Panc1 (cell line): ENCODE results near the gene GRIK4. TPM values are rescaled to one million over a fixed set of nuclear protein-coding genes. Genes with fewer than 3 reads are reported as not detected.

Experiments
- ATAC-seq: fragments of 200-7000 bp; cut with Tn5 transposase; 2 replicates; pipeline ENCODE4 v1.9.1; 2020; ENCODE audit warnings: mild to moderate bottlenecking, moderate library complexity
- BruUV-seq: library from RNA; stranded (reverse); fragments of 400-500 nt; replicated peaks from 2 replicates; lab custom pipeline; 2021; lab: Mats Ljungman, UMichigan
- CTCF ChIA-PET: fragments of 300-600 bp; sonication (Branson Sonifier 250); formaldehyde crosslinking; loops from one replicate; lab custom pipeline; 2022; ENCODE audit warnings: antibody characterized with exemption; lab: Charles Lee
- POLR2A ChIA-PET: fragments of 300-600 bp; sonication (Branson Sonifier 250); formaldehyde crosslinking; loops from one replicate; lab custom pipeline; 2022; ENCODE audit warnings: antibody characterized with exemption; lab: Charles Lee
- DNase-seq: peaks from one replicate; pipeline ENCODE4 v3.0.0-alpha.2; 2010; ENCODE audit warnings: low read depth, low spot score
- H3K27ac ChIP-seq: 2 replicates; pipeline ENCODE4 v1.5.1; 2011; ENCODE audit warnings: mild to moderate bottlenecking, low read length, inconsistent platforms
- H3K27me3 ChIP-seq: fragments of 200-500 bp; sonication (Bioruptor generic); 2 replicates; pipeline ENCODE4 v1.6.0; 2014; ENCODE audit warnings: low read length, inconsistent platforms; ENCODE audit not compliant: control insufficient read depth, insufficient read depth
- H3K36me3 ChIP-seq: fragments of 200-500 bp; sonication (Bioruptor generic); 2 replicates; pipeline ENCODE4 v1.5.1; 2014; ENCODE audit warnings: inconsistent platforms, mild to moderate bottlenecking, low read length, moderate library complexity; ENCODE audit not compliant: control insufficient read depth, insufficient read depth
- H3K4me1 ChIP-seq: 2 replicates; pipeline ENCODE4 v1.5.1; 2011; ENCODE audit warnings: inconsistent platforms, mild to moderate bottlenecking, low read length, moderate library complexity; ENCODE audit not compliant: control insufficient read depth, insufficient read depth
- H3K4me3 ChIP-seq, 2 experiments: 2 replicates each; pipeline ENCODE4 v1.5.1; 2011 to 2012; ENCODE audit warnings: low read depth in 2 of 2, low read length in 2 of 2, mild to moderate bottlenecking in 2 of 2, inconsistent platforms in 1 of 2, moderate library complexity in 1 of 2
- H3K9me3 ChIP-seq: fragments of 200-500 bp; sonication (Bioruptor generic); 2 replicates; pipeline ENCODE4 v1.5.1; 2014; ENCODE audit warnings: low read depth, mild to moderate bottlenecking, inconsistent platforms, low read length, moderate library complexity; ENCODE audit not compliant: control insufficient read depth, insufficient read depth
- POLR2AphosphoS5 ChIP-seq: IDR thresholded peaks from 2 replicates; pipeline ENCODE4 v1.6.1; 2012; ENCODE audit warnings: mild to moderate bottlenecking, low read depth, low read length, moderate library complexity
- SIN3A ChIP-seq: IDR thresholded peaks from 2 replicates; pipeline ENCODE4 v1.6.1; 2012; ENCODE audit warnings: low read depth, mild to moderate bottlenecking, low read length, moderate library complexity, borderline replicate concordance; ENCODE audit not compliant: insufficient read depth
- TCF7L2 ChIP-seq: IDR thresholded peaks from 2 replicates; pipeline ENCODE4 v1.6.1; 2011; ENCODE audit warnings: mild to moderate bottlenecking, low read depth, low read length, inconsistent platforms
- in situ Hi-C: cut with HindIII; loops from 2 replicates; pipeline ENCODE4 v1.10.0; 2016; ENCODE audit warnings: low sequenced_read_pairs, low pct_unique_long_range_greater_than_20kb
- intact Hi-C: fragments of 100-400 bp; cut with micrococcal nuclease; formaldehyde crosslinking; loops from one replicate; pipeline ENCODE4 v1.10.0; 2022; ENCODE audit not compliant: unreplicated experiment
- total RNA-seq: library from RNA; stranded (reverse); gene quantifications from one replicate; pipeline ENCODE4 v1.2.1, GENCODE V29; 2021; ENCODE audit not compliant: unreplicated experiment
- TF ChIP-seq, protein P1 (sequence below), 2 experiments: IDR thresholded peaks; 2 replicates each; pipeline ENCODE4 v1.6.1; 2011 to 2012; ENCODE audit warnings: low read depth in 2 of 2, control low read depth in 1 of 2, low read length in 1 of 2, mild to moderate bottlenecking in 1 of 2, moderate library complexity in 1 of 2; ENCODE audit not compliant: insufficient read depth in 1 of 2
- TF ChIP-seq, protein P2 (sequence below): fragments of 450-650 bp; IDR thresholded peaks from 2 replicates; pipeline ENCODE4 v1.5.1; 2017; ENCODE audit warnings: mild to moderate bottlenecking

GRIK4 gene
- total RNA-seq, 1 experiment from 2014 or later = 0.62 TPM

DNA sequence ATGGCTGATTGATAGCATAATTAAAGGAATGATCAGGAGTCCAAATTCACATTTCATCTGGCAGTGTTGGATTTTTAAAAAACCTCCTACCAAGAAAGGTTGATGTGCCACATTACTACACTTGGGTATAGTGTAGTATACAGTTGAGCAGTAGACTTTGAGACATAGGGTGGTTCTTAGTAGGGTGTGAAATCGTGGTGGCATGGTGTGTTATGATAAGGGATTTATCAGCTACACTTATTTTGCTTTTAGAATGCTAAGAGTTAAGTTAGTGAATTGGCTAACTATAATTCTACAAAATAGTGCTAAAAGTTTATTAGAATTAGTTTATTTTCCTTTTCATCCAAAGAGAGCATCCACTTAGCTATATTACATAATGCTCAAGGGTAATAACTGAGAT is 525.5 kb downstream of the GRIK4 start:
- CTCF ChIA-PET = no interaction called here
- no peak for ATAC-seq
- no peak for DNase-seq
- no peak overlapping the region for H3K27ac ChIP-seq
- TF ChIP-seq, protein P1, sequence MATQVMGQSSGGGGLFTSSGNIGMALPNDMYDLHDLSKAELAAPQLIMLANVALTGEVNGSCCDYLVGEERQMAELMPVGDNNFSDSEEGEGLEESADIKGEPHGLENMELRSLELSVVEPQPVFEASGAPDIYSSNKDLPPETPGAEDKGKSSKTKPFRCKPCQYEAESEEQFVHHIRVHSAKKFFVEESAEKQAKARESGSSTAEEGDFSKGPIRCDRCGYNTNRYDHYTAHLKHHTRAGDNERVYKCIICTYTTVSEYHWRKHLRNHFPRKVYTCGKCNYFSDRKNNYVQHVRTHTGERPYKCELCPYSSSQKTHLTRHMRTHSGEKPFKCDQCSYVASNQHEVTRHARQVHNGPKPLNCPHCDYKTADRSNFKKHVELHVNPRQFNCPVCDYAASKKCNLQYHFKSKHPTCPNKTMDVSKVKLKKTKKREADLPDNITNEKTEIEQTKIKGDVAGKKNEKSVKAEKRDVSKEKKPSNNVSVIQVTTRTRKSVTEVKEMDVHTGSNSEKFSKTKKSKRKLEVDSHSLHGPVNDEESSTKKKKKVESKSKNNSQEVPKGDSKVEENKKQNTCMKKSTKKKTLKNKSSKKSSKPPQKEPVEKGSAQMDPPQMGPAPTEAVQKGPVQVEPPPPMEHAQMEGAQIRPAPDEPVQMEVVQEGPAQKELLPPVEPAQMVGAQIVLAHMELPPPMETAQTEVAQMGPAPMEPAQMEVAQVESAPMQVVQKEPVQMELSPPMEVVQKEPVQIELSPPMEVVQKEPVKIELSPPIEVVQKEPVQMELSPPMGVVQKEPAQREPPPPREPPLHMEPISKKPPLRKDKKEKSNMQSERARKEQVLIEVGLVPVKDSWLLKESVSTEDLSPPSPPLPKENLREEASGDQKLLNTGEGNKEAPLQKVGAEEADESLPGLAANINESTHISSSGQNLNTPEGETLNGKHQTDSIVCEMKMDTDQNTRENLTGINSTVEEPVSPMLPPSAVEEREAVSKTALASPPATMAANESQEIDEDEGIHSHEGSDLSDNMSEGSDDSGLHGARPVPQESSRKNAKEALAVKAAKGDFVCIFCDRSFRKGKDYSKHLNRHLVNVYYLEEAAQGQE (IDR thresholded peaks at IDR 0.05; ENCODE audit: insufficient read depth in 1 of 2, low read depth in 2 of 2, low read length in 1 of 2) = no peak
- no peak for TF ChIP-seq TCF7L2
- TF ChIP-seq POLR2AphosphoS5 = no peak
- TF ChIP-seq SIN3A = no peak
- TF ChIP-seq, protein P2, sequence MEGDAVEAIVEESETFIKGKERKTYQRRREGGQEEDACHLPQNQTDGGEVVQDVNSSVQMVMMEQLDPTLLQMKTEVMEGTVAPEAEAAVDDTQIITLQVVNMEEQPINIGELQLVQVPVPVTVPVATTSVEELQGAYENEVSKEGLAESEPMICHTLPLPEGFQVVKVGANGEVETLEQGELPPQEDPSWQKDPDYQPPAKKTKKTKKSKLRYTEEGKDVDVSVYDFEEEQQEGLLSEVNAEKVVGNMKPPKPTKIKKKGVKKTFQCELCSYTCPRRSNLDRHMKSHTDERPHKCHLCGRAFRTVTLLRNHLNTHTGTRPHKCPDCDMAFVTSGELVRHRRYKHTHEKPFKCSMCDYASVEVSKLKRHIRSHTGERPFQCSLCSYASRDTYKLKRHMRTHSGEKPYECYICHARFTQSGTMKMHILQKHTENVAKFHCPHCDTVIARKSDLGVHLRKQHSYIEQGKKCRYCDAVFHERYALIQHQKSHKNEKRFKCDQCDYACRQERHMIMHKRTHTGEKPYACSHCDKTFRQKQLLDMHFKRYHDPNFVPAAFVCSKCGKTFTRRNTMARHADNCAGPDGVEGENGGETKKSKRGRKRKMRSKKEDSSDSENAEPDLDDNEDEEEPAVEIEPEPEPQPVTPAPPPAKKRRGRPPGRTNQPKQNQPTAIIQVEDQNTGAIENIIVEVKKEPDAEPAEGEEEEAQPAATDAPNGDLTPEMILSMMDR = no peak
- no peak overlapping the region for H3K4me3 ChIP-seq
- no TSS peak for BruUV-seq
- intact Hi-C loops = no loop called here
- no peaks in the 10 kb centered on the region for H3K4me1 ChIP-seq
- H3K27me3 ChIP-seq = no peaks in the 10 kb centered on the region
- no peaks in the 10 kb centered on the region for H3K36me3 ChIP-seq
- no peaks in the 10 kb centered on the region for H3K9me3 ChIP-seq
- in situ Hi-C loops = no loop called here
- POLR2A ChIA-PET = no interaction called here

Other genes starting within 250 kb of the GRIK4 start
- 22.8 TPM for gene TLCD5, start 186.4 kb upstream of the GRIK4 start, total RNA-seq
- gene ARHGEF12, start 175.3 kb upstream of the GRIK4 start, total RNA-seq = 182 TPM